Karpas-422 (cell line): ENCODE data around the gene TALDO1. TPM values are rescaled to one million over a fixed set of nuclear protein-coding genes. Genes with fewer than 3 reads are reported as not detected.

Experiments used
- DNase-seq: peaks from one replicate; pipeline ENCODE4 v3.0.0-alpha.2; 2015
- H2AFZ ChIP-seq: fragments of 200-600 bp; sonication (generic); 2 replicates; pipeline ENCODE4 v1.6.1; 2014; ENCODE audit warnings: antibody characterized with exemption, low read length, mixed read lengths
- H3K27ac ChIP-seq: fragments of 200-600 bp; sonication (generic); 2 replicates; pipeline ENCODE4 v1.5.1; 2014; ENCODE audit warnings: mild to moderate bottlenecking, low read length, moderate library complexity
- H3K27me3 ChIP-seq: fragments of 200-600 bp; sonication (generic); 2 replicates; pipeline ENCODE4 v1.6.1; 2014; ENCODE audit warnings: low read length, mixed read lengths
- H3K36me3 ChIP-seq: fragments of 200-600 bp; sonication (generic); 2 replicates; pipeline ENCODE4 v1.6.1; 2014; ENCODE audit warnings: low read length, mixed read lengths; ENCODE audit not compliant: insufficient read depth
- H3K4me1 ChIP-seq: fragments of 200-600 bp; sonication (generic); 2 replicates; pipeline ENCODE4 v1.6.1; 2014; ENCODE audit warnings: mild to moderate bottlenecking, low read length, mixed read lengths
- H3K4me2 ChIP-seq: fragments of 200-600 bp; sonication (generic); 2 replicates; pipeline ENCODE4 v1.6.1; 2014; ENCODE audit warnings: low read length, low read depth, mild to moderate bottlenecking; ENCODE audit not compliant: poor library complexity, severe bottlenecking
- H3K4me3 ChIP-seq: fragments of 200-600 bp; sonication (generic); 2 replicates; pipeline ENCODE4 v1.5.1; 2014; ENCODE audit warnings: mild to moderate bottlenecking, antibody characterized with exemption, low read length, mixed read lengths
- H3K79me2 ChIP-seq: fragments of 200-600 bp; sonication (generic); 2 replicates; pipeline ENCODE4 v1.6.1; 2014; ENCODE audit warnings: mild to moderate bottlenecking, low read length, mixed read lengths
- H3K9ac ChIP-seq: fragments of 200-600 bp; sonication (generic); 2 replicates; pipeline ENCODE4 v1.6.0; 2014; ENCODE audit warnings: low read length
- H3K9me2 ChIP-seq: fragments of 200-600 bp; sonication (generic), shearing (Covaris generic); replicated peaks from 2 replicates; pipeline ENCODE4 v1.6.0; 2014; ENCODE audit warnings: mild to moderate bottlenecking, low read length, moderate library complexity; ENCODE audit not compliant: insufficient read depth
- H3K9me3 ChIP-seq: fragments of 300-700, 200-600 bp; sonication (generic); 2 replicates; pipeline ENCODE4 v1.6.1; 2014; ENCODE audit warnings: low read length, mixed read lengths
- H4K20me1 ChIP-seq: fragments of 200-600 bp; sonication (generic); 2 replicates; pipeline ENCODE4 v1.6.1; 2014; ENCODE audit warnings: mild to moderate bottlenecking, antibody characterized with exemption, low read length, low read depth; ENCODE audit not compliant: insufficient read depth
- total RNA-seq: library from RNA; depleted of rRNA; stranded (reverse); fragments of >200 nt; shearing (Covaris generic); gene quantifications from 2 replicates; pipeline ENCODE4 v1.2.3, GENCODE V29; 2014; ENCODE audit warnings: low replicate concordance

TALDO1 gene
- total RNA-seq, 1 experiment from 2014 or later, result 127 TPM

GRCh38 chr11:782264-783174 lies 35.3 kb downstream of the TALDO1 start:
- no peak for DNase-seq
- no peak overlapping the region for H3K9ac ChIP-seq
- H3K9me3 ChIP-seq, result no peaks in the 10 kb centered on the region
- no peak overlapping the region for H3K27ac ChIP-seq
- no peak overlapping the region for H3K4me3 ChIP-seq
- H3K4me1 ChIP-seq, result peaks cover 42% of the 10 kb centered on the region
- H3K36me3 ChIP-seq, result 0 out of 2 replicates have a peak, but pooled peaks cover 6% of the 10 kb centered on the region
- peaks cover 8% of the 10 kb centered on the region; the same call in 1 of the 2 replicates for H4K20me1 ChIP-seq
- no peaks in the 10 kb centered on the region for H3K27me3 ChIP-seq
- no peak overlapping the region for H2AFZ ChIP-seq
- H3K4me2 ChIP-seq, result no peak overlapping the region
- peaks cover 24% of the 10 kb centered on the region for H3K79me2 ChIP-seq
- no peaks in the 10 kb centered on the region for H3K9me2 ChIP-seq

GRCh38 chr11:783581-784015 lies 36.3 kb downstream of the TALDO1 start:
- Histone ChIP-seq H3K4me3 (no peak overlapping the region), H3K9me2 (no peaks in the 10 kb centered on the region), H4K20me1 (peaks cover 10% of the 10 kb centered on the region), H2AFZ (no peak overlapping the region), H3K36me3 (0 out of 2 replicates have a peak, but pooled peaks cover 9% of the 10 kb centered on the region), H3K9ac (no peak overlapping the region), H3K4me2 (no peak overlapping the region), H3K27me3 (no peaks in the 10 kb centered on the region), H3K9me3 (no peaks in the 10 kb centered on the region), H3K4me1 (peaks cover 47% of the 10 kb centered on the region), H3K79me2 (peaks cover 20% of the 10 kb centered on the region), H3K27ac (no peak overlapping the region)
- DNase-seq, result peak; percentile 77

GRCh38 chr11:786235-787083 lies 39.2 kb downstream of the TALDO1 start:
- H3K27ac ChIP-seq, result peak overlapping the region; percentile 48; the same call in 1 of the 2 replicates
- no peak overlapping the region for H3K4me2 ChIP-seq
- no peaks in the 10 kb centered on the region for H3K9me3 ChIP-seq
- H2AFZ ChIP-seq, result no peak overlapping the region
- peak; percentile 76 for DNase-seq
- H4K20me1 ChIP-seq, result peaks cover 5% of the 10 kb centered on the region; the same call in 1 of the 2 replicates
- H3K36me3 ChIP-seq, result 0 out of 2 replicates have a peak, but pooled peaks cover 6% of the 10 kb centered on the region
- no peaks in the 10 kb centered on the region for H3K27me3 ChIP-seq
- H3K4me1 ChIP-seq, result peaks cover 50% of the 10 kb centered on the region
- peaks cover 18% of the 10 kb centered on the region for H3K79me2 ChIP-seq
- no peak overlapping the region for H3K4me3 ChIP-seq
- no peak overlapping the region for H3K9ac ChIP-seq
- H3K9me2 ChIP-seq, result no peaks in the 10 kb centered on the region

GRCh38 chr11:787084-787675 lies 39.9 kb downstream of the TALDO1 start:
- no peaks in the 10 kb centered on the region for H3K9me3 ChIP-seq
- H3K4me1 ChIP-seq, result peaks cover 51% of the 10 kb centered on the region
- H3K4me3 ChIP-seq, result no peak overlapping the region
- DNase-seq, result peak; percentile 57
- 0 out of 2 replicates have a peak, but pooled peaks cover 6% of the 10 kb centered on the region for H3K36me3 ChIP-seq
- no peak overlapping the region for H2AFZ ChIP-seq
- peak overlapping the region; percentile 81 for H3K27ac ChIP-seq
- no peaks in the 10 kb centered on the region for H3K9me2 ChIP-seq
- 0 out of 2 replicates have a peak overlapping the region, but pooled peaks have one; percentile 90 for H3K9ac ChIP-seq
- no peak overlapping the region for H3K4me2 ChIP-seq
- no peaks in the 10 kb centered on the region for H3K27me3 ChIP-seq
- H4K20me1 ChIP-seq, result peaks cover 5% of the 10 kb centered on the region; the same call in 1 of the 2 replicates
- H3K79me2 ChIP-seq, result peaks cover 18% of the 10 kb centered on the region

- Histone ChIP-seq H3K9ac (peak overlapping the region; percentile 90), H3K4me2 (peak overlapping the region; percentile 86), H3K4me1 (peaks cover 51% of the 10 kb centered on the region), H3K36me3 (0 out of 2 replicates have a peak, but pooled peaks cover 6% of the 10 kb centered on the region), H4K20me1 (peaks cover 5% of the 10 kb centered on the region; the same call in 1 of the 2 replicates), H3K9me3 (no peaks in the 10 kb centered on the region), H3K27ac (peak overlapping the region; percentile 81), H3K4me3 (peak overlapping the region; percentile 83), H3K27me3 (no peaks in the 10 kb centered on the region), H2AFZ (no peak overlapping the region), H3K9me2 (no peaks in the 10 kb centered on the region), H3K79me2 (peaks cover 18% of the 10 kb centered on the region)
- peak; percentile 66 for DNase-seq
Observed at GRCh38 chr11:788009-788640, 40.9 kb downstream of the TALDO1 start.

- Histone ChIP-seq H3K4me1 (peaks cover 51% of the 10 kb centered on the region), H2AFZ (no peak overlapping the region), H3K27me3 (no peaks in the 10 kb centered on the region), H3K27ac (peak overlapping the region; percentile 81), H3K9ac (peak overlapping the region; percentile 90), H4K20me1 (peaks cover 7% of the 10 kb centered on the region; the same call in 1 of the 2 replicates), H3K36me3 (0 out of 2 replicates have a peak, but pooled peaks cover 3% of the 10 kb centered on the region), H3K9me2 (no peaks in the 10 kb centered on the region), H3K79me2 (peaks cover 19% of the 10 kb centered on the region), H3K4me3 (peak overlapping the region; percentile 83), H3K9me3 (no peaks in the 10 kb centered on the region), H3K4me2 (peak overlapping the region; percentile 86)
- DNase-seq, result peak; percentile 85
Observed at GRCh38 chr11:788953-789940, 42.0 kb downstream of the TALDO1 start.
